A172 (cell line): ENCODE measurements around the gene DPM3. TPM values are rescaled to one million over a fixed set of nuclear protein-coding genes. Genes with fewer than 3 reads are reported as not detected.
"Not testable (repeated sequence)": the region's sequence is repeated elsewhere in the genome, so short reads cannot be mapped to it uniquely, and the experiment has no call there.

Source experiments
- DNase-seq: peaks from one replicate; pipeline ENCODE4 v3.0.0-alpha.2; 2015; ENCODE audit warnings: low spot score
- total RNA-seq: library from RNA; depleted of rRNA; stranded (reverse); fragments of >200 nt; shearing (Covaris generic); gene quantifications from 2 replicates; pipeline ENCODE4 v1.2.3, GENCODE V29; 2014

DPM3 gene
- total RNA-seq, 1 experiment from 2014 or later: 37.4 TPM

- no peak for DNase-seq
Measured at GRCh38 chr1:155125946-155126555, 14.3 kb downstream of the DPM3 start.

- DNase-seq: no peak
Measured at GRCh38 chr1:155125511-155125945, 14.8 kb downstream of the DPM3 start.

GRCh38 chr1:155124503-155125463, 15.5 kb downstream of the DPM3 start:
- DNase-seq: peak; percentile 45

GRCh38 chr1:155123801-155124200, 16.5 kb downstream of the DPM3 start:
- no peak for DNase-seq

- no peak for DNase-seq
Measured at GRCh38 chr1:155122308-155122707, 18.0 kb downstream of the DPM3 start.

GRCh38 chr1:155121249-155121648, 19.1 kb downstream of the DPM3 start:
- no peak for DNase-seq

- no peak for DNase-seq
Measured at GRCh38 chr1:155120253-155120652, 20.1 kb downstream of the DPM3 start.

- DNase-seq: not testable (repeated sequence)
Measured at GRCh38 chr1:155118090-155118489, 22.2 kb downstream of the DPM3 start.

GRCh38 chr1:155117610-155118009, 22.7 kb downstream of the DPM3 start:
- no peak for DNase-seq

- no peak for DNase-seq
Measured at GRCh38 chr1:155116113-155116764, 24.1 kb downstream of the DPM3 start.

- no peak for DNase-seq
Measured at GRCh38 chr1:155113450-155113980, 26.8 kb downstream of the DPM3 start.

GRCh38 chr1:155110826-155111225, 29.5 kb downstream of the DPM3 start:
- DNase-seq: no peak

- no peak for DNase-seq
Measured at GRCh38 chr1:155110381-155110780, 29.9 kb downstream of the DPM3 start.

GRCh38 chr1:155108296-155108695, 32.0 kb downstream of the DPM3 start:
- DNase-seq: no peak

GRCh38 chr1:155107309-155108264, 32.7 kb downstream of the DPM3 start:
- DNase-seq: no peak

GRCh38 chr1:155106862-155107261, 33.5 kb downstream of the DPM3 start:
- no peak for DNase-seq

- no peak for DNase-seq
Measured at GRCh38 chr1:155105604-155106011, 34.7 kb downstream of the DPM3 start.

GRCh38 chr1:155104605-155105534, 35.5 kb downstream of the DPM3 start:
- no peak for DNase-seq

- no peak for DNase-seq
Measured at GRCh38 chr1:155103325-155103724, 37.0 kb downstream of the DPM3 start.

- no peak for DNase-seq
Measured at GRCh38 chr1:155099331-155099730, 41.0 kb downstream of the DPM3 start.
